ENCODE measurements around the gene UGT1A3. TPM values are rescaled to one million over a fixed set of nuclear protein-coding genes. Genes with fewer than 3 reads are reported as not detected.
A peak's percentile ranks its signal among the peaks of the same experiment; 100 is the strongest.
"Not testable (repeated sequence)": the region's sequence is repeated elsewhere in the genome, so short reads cannot be mapped to it uniquely, and the experiment has no call there.

Gene UGT1A3
- total RNA-seq, 6 experiments from 2014 or later, result not detected

GRCh38 chr2:233700028-233700635 lies 28.7 kb upstream of the UGT1A3 start:
- no peak overlapping the region for H3K4me3 Mint-ChIP-seq
- TF ChIP-seq CTCF (IDR thresholded peaks at IDR 0.05), result no peak
- H3K9me3 Mint-ChIP-seq, result no peaks in the 10 kb centered on the region; the same call in 1 of the 2 replicates
- no peaks in the 10 kb centered on the region for H3K36me3 Mint-ChIP-seq (ENCODE audit: low read depth)
- DNase-seq, result peak; percentile 77
- H3K27me3 Mint-ChIP-seq (ENCODE audit: insufficient read depth), result 0 out of 2 replicates have a peak, but pooled peaks cover 2% of the 10 kb centered on the region
- no peaks in the 10 kb centered on the region; the same call in 1 of the 2 replicates for H3K4me1 Mint-ChIP-seq (ENCODE audit: low read depth)
- H3K27ac Mint-ChIP-seq, result peak overlapping the region; percentile 93

GRCh38 chr2:233700842-233701241 lies 28.0 kb upstream of the UGT1A3 start:
- H3K9me3 Mint-ChIP-seq; H3K36me3 Mint-ChIP-seq (ENCODE audit: low read depth); DNase-seq; H3K27me3 Mint-ChIP-seq (ENCODE audit: insufficient read depth); H3K4me3 Mint-ChIP-seq; H3K4me1 Mint-ChIP-seq (ENCODE audit: low read depth): not testable (repeated sequence)
- 0 out of 2 replicates have a peak overlapping the region, but pooled peaks have one; percentile 32 for H3K27ac Mint-ChIP-seq

GRCh38 chr2:233702238-233702637 lies 26.6 kb upstream of the UGT1A3 start:
- H3K36me3 Mint-ChIP-seq (ENCODE audit: low read depth), result no peaks in the 10 kb centered on the region
- H3K9me3 Mint-ChIP-seq, result no peaks in the 10 kb centered on the region; the same call in 1 of the 2 replicates
- H3K4me1 Mint-ChIP-seq (ENCODE audit: low read depth), result peaks cover 5% of the 10 kb centered on the region; the same call in 1 of the 2 replicates
- TF ChIP-seq CTCF (IDR thresholded peaks at IDR 0.05), result no peak
- 0 out of 2 replicates have a peak, but pooled peaks cover 2% of the 10 kb centered on the region for H3K27me3 Mint-ChIP-seq (ENCODE audit: insufficient read depth)
- DNase-seq, result no peak
- no peak overlapping the region for H3K4me3 Mint-ChIP-seq
- no peak overlapping the region for H3K27ac Mint-ChIP-seq

- TF ChIP-seq CTCF (IDR thresholded peaks at IDR 0.05), result no peak
- Mint-ChIP-seq H3K9me3 (no peaks in the 10 kb centered on the region), H3K4me1 (ENCODE audit: low read depth) (peaks cover 15% of the 10 kb centered on the region), H3K4me3 (no peak overlapping the region), H3K27ac (no peak overlapping the region), H3K36me3 (ENCODE audit: low read depth) (no peaks in the 10 kb centered on the region), H3K27me3 (ENCODE audit: insufficient read depth) (0 out of 2 replicates have a peak, but pooled peaks cover 2% of the 10 kb centered on the region)
- DNase-seq, result no peak
These were observed 22.8 kb upstream of the UGT1A3 start for GRCh38 chr2:233705911-233706506.

GRCh38 chr2:233706720-233707119 lies 22.1 kb upstream of the UGT1A3 start:
- H3K9me3 Mint-ChIP-seq, result no peaks in the 10 kb centered on the region
- no peaks in the 10 kb centered on the region for H3K36me3 Mint-ChIP-seq (ENCODE audit: low read depth)
- TF ChIP-seq CTCF (IDR thresholded peaks at IDR 0.05), result no peak
- peaks cover 15% of the 10 kb centered on the region for H3K4me1 Mint-ChIP-seq (ENCODE audit: low read depth)
- H3K27me3 Mint-ChIP-seq (ENCODE audit: insufficient read depth), result peaks cover 4% of the 10 kb centered on the region; the same call in 1 of the 2 replicates
- H3K27ac Mint-ChIP-seq, result no peak overlapping the region
- H3K4me3 Mint-ChIP-seq, result no peak overlapping the region
- peak; percentile 48 for DNase-seq

- H3K36me3 Mint-ChIP-seq (ENCODE audit: low read depth), result no peaks in the 10 kb centered on the region
- H3K27me3 Mint-ChIP-seq (ENCODE audit: insufficient read depth), result peaks cover 7% of the 10 kb centered on the region
- H3K27ac Mint-ChIP-seq, result no peak overlapping the region
- DNase-seq, result no peak
- no peak for TF ChIP-seq CTCF (IDR thresholded peaks at IDR 0.05)
- no peak overlapping the region for H3K4me3 Mint-ChIP-seq
- H3K4me1 Mint-ChIP-seq (ENCODE audit: low read depth), result peaks cover 15% of the 10 kb centered on the region
- H3K9me3 Mint-ChIP-seq, result no peaks in the 10 kb centered on the region
These were observed 20.8 kb upstream of the UGT1A3 start for GRCh38 chr2:233707940-233708644.

Measured in HFFc6 (cell line).